GM19455 (cell line): Measurements from ENCODE around the gene GNAZ.
"Not testable (repeated sequence)": the region's sequence is repeated elsewhere in the genome, so short reads cannot be mapped to it uniquely, and the experiment has no call there.

Source experiments
- ATAC-seq: cut with Tn5 transposase; IDR thresholded peaks from one replicate; pipeline ENCODE4 v1.9.1; 2021; ENCODE audit not compliant: unreplicated experiment

Gene GNAZ

DNA sequence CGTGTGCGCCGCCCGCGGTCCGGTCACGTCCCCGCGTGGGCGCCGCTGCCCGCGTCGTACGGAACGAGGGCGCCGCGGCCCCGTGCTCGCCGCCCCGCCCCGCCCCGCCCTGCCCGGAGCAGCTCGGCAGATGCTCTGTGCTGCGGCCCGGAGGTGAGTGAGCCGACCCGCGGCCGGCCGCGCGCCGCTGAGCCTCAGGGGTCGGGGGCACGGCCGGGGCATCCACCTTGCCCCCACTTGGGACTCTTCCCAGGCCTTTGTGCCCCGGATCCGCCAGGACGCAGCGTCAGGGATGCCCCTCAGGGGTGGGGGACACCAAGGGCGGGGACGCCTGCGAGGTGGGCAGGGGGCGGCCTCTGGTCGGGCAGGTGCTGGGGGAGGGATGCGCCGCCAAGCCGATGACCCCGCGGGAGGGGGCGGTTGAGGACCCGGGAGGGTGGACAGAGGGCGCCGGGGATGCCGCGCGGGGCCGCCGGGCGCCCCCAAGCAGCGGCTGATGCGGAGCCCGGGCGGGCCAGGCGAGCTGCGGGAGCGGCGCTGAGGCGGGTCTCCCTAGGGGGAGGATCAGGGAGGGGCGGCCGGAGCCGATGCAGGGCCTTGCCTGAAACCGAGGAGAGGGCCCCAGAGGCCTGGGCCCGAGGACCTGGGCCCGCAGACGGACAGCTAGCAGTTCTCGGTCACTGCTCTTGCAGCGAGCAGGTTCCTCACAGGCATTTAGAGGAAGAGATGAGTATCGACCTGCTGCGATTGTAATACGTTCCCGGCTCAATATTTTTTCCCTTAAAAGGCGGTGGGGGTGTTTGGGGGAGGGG, at the start of gene GNAZ:
Gene GNAZ, plus strand, starts transcription at position 102 of the 812 bp plus-strand sequence. CDS start 25,177 bp downstream, outside the sequence.
- ATAC-seq = peak; percentile 22

DNA sequence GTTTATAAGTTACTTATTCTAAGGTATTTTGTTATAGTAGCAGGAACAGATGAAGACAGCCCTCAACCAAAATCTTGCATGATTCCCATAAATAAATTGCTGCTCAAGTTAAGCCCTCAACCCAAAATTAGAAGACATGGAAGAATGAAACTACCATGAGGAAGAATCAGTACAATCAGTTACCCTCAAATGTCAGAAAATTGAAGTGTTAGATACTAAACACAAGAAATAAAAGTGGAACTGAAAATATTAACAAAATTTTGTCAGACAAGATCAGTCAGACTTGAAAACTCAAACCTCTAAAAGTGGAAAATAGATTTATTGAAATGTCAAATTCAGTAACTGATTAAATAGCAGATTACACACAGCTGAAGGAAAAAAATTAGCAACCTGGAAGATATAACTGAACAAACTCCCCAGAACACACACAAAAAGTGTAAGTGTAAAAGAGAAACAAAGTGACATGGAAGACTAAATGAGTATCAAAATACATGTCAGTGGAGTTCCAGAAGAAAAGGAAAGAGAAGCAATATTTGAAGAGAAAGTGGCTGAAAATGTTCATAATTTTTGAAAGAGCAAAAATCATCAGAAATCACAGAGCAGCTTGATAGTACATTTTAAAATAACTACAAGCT, 49.5 kb upstream of the GNAZ start:
- ATAC-seq = no peak

DNA sequence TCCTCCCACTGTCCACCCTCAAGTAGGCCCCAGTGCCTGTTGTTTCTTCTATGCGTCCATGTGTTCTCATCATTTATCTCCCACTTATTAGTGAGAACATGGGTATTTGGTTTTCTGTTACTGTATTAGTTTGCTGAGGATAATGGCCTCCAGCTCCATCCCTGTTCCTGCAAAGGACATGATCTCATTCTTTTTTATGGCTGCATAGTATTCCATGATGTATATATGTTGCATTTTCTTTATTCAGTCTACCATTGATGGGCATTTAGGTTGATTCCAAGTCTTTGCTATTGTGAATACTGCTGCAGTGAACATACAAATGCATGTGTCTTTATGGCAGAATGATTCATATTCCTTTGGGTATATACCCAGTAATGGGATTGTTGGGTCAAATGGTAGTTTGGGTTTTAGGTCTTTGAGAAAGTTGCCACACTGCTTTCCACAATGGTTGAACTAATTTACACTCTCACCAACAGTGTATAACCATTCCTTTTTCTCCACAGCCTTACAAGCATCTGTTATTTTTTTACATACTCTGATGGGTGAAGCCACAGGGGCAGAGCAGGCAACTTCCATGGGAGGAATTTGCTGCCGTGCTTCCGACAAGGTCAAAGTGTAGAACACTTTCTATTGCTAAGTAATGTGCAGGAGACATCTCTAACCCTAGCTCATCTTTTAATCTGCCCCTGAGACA, 48.5 kb upstream of the GNAZ start:
- ATAC-seq = not testable (repeated sequence)

DNA sequence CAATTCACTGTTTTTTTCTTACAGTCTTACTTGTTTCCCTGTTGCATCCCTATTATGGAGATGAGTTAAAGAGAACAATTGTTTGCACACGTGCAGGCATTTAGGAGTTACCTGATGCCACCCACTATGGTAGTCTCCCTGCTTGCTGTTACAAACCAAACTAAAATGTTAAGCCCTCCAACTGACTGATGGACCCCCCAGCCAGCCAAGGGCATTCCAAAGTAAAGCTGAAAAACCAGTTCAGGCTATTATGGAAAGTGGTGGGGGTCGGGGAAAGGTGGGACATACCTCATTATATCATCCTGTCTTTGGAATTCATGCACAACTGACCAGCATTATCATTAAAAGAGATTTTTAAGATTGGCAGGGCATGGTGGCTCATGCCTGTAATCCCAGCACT, 47.0 kb upstream of the GNAZ start:
- no peak for ATAC-seq

DNA sequence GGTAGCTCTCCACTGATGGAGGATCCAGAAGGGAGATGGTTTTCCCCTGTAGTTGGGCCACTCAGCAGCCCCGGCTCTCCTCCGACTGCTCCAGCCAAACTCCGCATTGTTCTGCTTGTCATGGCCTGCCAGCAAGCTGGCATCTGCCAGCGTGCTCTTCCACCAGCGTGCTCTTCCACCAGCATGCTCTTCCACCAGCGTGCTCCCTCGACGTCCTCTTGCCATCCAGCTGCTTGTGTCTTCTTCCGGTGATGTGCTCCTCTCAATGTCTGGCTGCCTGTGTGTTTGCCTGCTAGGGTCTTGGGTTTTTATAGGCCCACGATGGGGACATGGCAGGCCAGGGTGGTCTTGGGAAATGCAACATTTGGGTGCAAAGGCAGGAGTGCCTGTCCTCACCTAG, 43.5 kb upstream of the GNAZ start:
- no peak for ATAC-seq

DNA sequence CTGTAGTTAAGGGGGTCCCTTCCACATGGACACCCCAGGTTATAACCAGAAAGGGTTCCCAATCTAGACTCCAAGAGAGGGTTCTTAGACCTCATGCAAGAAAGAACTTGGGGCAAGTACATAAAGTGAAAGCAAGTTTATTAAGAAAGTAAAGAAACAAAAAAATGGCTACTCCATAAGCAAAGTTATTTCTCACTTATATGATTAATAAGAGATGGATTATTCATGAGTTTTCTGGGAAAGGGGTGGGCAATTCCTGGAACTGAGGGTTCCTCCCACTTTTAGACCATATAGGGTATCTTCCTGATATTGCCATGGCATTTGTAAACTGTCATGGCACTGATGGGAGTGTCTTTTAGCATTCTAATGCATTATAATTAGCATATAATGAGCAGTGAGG, 42.5 kb upstream of the GNAZ start:
- not testable (repeated sequence) for ATAC-seq

DNA sequence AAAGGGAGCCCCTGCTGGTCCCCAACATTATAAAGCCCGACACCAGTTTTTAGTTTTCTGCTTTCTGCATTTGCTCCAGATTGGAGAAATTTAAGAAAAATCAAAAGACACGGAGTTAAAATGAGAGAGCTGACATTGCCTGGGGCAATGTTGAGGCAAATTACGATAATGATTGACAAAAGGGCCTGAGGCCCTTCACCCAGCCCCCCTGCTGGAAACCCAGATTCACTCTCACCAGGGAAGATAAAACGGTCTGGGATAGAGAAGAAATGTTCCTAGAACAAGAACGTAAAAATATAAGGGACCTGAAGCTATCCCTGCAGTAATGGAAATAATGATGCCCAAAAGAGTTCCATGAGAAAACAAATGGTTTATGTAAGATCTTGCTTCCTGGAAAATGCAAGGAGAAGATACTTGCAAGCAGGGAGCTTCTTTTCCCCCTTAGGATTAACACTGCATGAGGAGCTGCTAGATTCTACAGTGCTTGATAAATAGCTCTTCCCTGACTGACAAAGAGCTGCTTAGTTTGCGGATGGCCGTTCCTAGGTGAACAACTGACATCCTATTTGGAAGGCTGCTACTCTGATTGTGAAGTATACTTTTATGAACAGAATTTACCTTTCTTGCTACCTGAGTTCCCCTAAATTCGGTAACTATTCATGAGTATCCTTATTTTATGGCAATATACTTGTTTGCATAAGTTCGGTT, 40.6 kb upstream of the GNAZ start:
- no peak for ATAC-seq

DNA sequence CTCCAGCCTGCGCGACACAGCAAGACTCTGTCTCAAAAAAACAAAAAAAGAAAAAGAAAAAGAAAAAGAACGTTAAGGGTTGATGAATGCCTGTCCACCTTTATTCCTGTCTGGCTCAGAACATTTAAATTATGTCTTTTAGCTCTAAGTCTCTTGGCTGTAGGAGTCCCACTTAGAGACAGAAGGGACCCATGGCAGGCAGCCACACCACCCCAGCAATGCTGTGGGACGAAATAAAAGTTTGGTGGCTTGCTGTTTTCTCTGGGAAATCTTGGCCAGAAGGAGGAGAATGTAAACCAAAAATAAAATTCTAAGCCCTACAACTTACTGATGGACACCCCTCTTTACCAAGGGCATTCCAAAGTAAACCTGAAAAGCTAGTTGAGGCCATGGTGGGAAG, 38.9 kb upstream of the GNAZ start:
- ATAC-seq = no peak

DNA sequence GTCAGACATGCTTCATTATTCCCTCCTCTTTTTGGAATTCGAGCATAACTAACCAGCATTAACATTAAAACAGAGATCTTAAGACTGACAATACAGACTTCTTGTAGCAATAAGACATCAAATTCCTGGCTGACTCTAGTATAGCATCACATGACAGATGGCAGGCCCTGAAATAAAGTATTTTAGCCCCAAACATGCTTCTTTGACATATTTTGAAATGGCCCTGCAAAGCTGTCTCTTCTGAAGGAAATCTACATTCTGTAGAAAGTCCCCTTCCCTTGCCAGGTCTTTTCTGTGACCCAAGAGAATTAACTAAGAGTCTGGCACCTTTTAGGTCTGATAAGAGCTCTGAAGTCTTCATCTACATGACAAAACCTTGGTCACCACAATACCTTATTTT, 38.5 kb upstream of the GNAZ start:
- ATAC-seq = no peak

DNA sequence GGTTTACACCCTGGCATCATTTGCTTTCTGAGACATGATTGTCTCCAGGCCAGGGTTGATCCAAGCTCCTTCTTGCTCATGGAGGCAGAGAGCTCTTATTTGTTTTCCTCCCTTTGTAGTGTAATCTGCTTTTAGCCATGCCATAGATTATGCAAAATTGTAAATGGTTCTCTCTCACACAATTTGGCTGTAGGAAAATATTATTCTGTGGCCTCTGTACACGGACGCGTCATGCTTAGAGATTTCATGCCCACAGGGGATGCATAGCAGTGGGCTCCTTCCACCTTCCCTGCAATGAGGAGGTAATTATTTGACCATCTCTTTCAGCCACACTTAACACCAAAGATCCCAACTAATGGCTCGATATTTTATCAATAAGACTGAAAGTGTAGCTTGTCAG, 37.7 kb upstream of the GNAZ start:
- ATAC-seq = no peak

DNA sequence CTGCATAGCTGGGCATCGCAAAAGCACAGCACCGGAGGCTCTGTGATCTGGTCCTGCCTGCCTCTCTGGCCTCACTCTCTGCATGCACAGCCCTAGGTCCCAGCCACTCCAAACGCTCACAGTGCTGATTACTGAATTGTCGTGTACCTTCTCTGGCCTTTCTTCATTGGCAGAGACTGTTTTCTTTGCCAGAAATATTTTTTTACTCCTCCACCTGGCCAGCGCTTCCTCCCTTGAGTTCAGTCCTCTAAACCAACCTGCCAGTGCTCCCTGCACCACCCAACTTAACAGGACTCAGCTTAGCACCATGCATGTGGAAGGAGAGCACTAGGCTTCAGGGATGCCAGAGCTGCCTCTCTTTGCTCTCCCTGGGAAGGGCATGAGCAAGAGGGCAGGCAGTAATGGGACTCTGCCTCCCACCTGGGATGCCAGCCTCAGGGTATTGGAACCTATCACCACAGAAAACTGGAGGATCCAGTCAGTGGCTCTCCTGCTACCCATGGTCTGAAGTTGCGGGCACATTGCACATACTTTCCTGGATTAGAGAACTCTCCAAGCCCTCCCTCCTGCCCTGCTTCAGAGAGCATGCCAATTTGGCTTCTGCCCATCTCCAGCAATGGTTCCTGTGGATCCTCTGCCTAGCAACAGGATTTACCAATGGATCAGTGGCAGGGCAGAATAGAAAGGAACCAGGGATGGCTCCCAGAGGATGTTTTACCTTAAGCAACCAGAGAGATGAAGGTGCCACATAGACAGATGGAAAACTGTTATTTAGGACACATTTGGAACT, 37.0 kb upstream of the GNAZ start:
- no peak for ATAC-seq

DNA sequence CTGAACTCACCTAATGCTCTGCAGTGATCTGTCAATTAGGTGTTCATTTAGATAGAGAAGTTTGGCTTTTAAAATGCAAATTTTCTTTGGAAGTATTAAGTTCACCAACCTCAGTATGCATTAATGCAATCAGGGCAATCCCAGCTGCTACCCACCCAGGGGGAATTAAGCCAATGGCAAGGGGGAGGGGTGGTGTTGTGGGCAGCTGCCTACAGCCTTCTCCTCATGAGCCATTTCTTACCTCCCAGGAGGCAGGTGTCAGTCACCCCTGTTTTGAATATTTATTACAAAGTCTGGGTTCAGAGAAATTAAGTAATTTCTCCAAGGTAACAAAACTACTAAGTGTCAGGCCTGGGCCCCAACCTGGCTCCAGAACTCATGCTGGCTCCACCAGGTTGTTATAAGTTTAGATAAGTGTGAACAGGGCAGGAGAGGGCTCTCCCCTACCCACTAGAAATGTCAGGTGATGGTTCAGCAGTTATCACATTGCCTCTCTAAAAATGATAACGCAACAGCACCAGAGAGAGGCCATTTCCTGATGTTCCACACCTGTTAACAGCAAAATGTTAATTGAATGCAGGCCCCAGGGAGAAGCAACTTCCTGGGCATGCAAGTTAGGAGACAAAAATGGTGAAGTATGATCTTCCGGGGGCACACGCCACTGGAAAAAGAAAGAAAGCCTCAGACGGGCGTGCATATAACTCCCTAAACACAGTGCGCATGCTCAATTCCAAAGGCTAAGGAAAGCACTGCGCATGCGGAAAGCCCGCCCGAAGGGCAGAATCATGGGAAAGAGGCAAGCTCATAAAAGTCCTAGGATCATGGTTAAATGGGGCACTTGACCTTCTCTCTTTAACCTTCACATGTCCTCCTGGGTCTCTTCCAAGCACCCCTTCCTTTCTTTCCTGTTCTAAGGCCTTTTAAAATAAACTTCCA, 35.4 kb upstream of the GNAZ start:
- ATAC-seq = no peak

DNA sequence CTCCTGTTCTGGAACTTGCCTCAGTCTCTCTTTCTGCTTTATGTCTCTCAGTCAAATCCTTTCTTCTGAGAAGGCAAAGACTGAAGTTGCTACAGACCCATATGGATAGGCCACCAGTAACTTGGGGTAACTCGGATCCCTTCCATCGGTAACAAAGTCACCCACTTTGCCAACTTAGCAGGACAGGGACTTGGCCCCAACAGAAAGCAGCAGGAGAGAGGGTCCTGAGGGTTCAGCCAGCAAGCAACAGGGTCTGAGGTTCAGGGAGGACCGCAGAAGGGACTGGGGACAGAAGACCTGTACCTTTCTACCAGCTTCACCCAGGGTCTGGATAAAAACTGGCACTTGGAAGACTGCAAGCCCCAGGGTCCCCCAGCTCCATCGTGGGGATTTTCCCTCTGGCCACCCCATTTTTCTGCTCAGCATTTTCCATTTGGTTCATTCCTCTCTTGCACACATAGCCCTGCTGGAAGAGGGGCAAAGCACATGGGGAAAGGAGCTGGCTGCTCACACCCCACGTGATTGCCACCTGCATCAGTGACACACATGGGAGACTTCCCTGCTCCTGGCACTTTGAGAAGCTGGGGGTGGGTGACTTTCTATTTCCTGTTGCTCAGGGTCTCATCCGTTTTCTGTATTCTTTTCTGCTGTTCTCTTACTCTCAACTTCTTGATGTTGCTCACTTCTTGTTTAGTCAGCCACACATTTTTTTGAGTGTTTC, 34.6 kb upstream of the GNAZ start:
- no peak for ATAC-seq

DNA sequence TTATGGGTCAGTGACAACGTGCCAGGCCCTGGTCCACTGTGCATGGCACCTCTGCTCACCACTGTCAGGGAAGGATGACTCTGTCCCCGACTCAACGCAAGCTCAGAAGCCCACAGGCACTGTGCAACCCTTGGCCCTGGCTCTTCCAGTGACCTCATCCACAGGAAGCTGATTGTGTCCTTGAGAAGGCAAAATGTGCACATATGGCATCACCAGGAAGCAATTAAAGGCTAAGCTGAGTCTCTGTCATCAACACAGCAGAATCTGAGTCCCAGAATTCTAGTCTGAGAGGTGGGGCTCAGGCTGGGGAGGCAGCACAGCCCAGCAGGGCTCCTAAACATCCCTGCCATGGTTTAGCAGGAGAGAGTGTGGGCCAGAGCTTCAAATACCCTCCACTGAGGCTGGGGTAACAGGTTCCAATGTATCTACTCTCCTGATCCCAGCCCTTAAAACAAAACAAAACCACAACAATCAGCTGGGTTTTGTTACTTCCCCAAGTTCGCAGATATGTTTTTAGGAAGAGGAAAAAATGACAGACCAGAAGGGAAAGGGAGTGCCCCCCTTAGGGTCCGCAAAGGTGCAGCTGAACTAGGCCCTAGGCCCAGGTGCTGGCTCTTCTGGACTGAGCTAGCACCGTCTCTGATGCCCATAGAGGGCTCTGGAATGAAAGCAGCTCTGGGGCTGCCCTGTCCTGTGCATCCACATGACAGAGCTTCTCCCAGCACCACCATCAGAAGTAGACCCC, 33.5 kb upstream of the GNAZ start:
- no peak for ATAC-seq

DNA sequence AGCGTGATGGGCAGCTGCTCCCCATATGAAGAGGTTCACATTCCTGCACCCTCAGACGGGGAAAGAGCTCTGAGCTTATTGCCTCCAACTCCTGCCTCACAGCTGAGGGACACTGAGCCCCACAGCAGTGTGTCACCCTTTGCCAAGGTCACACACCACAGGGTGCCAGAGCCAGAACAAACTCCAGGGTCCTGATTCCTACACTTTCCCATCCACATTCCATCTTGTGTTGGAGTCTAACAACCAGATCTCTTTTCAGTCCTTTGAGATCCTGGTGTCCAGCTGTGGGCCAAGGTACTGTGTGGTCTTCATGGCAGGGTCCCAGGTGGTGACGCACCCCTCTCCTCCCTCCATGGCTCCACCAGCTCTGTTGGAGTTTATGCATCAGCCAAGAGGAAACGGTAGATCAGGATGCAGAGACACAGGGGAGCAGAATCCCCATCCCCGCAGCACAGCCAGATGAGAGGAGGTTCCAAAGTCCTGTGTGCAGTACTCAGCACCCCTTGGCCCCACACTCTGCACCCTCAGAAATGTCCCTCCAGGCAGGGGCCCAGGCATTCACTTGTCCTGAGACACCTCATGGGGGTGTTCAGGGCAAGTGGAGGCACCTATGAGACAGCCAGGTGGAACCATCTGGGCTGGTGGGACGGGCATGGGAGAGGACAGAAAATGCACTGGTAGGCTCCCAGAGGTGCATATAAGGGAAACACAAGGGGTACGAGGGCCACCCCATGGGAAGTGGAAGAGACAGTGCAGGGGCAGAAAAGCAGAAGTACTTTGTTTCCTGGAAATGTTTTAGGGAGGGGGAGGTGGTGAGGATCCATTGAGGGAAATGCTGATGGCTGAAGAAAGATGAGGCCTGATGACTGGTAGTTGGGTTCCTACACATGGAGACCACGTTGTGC, 32.6 kb upstream of the GNAZ start:
- no peak for ATAC-seq

DNA sequence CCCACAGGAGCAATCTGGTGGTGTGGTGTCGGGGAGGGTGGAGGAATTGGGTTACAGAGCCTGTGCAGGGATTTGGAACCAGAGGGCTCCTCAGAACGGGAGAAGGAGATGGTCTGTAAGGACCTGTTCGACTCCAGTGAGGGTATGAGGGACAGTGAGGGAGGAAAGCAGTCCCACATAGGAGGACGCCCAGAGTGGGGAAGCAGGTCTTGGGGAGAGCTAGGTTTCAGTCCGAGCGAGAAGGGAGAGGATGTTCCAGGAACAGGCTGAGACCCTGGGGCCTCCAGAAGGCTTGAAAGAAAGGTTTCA, 32.0 kb upstream of the GNAZ start:
- no peak for ATAC-seq

DNA sequence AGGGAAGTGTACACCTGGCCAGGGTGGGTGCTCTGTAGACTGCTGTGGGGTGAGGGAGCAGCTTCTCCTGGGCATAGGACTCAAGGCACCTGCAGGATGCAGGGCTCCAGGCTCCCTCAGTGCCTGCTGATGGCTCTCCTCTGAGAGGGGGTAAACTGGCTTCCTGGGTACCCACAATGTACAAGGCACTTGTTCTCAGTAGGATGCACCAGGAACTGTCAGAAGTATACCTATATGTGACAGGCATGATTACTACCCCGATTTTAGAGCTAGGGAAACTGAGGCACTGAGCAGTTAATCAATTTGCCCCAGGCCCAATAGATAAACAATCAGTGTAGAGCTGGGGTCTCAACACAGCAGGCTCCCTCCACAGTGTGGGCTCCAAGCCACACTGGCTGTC, 31.4 kb upstream of the GNAZ start:
- ATAC-seq = no peak
